Embryonic facial prominence (tissue), 1 donor: ENCODE measurements around the gene NTN1.

Source experiments
- DNase-seq: peaks from one replicate; pipeline ENCODE4 v3.0.0-alpha.2; 2016; ENCODE audit errors: extremely low spot score

NTN1 gene

DNA sequence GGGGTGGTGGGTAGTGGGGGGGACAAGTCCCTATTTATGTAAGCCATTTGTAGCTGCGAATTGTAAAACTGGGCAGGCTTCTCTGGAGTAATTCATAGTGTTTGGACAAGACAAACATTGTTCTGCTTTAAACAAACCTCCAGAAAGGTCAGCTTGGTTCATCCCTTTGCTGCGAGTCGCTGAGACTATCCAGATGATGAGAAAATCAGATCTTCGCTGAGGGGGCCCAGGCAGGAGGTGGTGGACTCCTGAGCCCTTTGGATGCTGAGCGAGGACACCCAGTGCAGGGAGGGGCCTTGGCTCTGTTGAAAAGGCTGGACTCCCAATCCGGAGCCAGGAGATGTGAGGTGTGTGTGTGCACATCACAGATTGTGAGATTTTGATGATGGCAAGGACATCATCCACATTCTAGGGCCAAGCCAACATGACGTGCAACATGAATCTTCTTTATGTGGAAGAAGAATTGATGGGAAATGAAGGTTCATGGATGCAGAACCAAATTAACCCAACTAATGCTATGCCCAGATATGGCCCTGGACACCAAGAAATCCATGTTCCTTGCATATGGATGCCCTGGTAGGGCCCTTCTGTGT lies 15.0 kb upstream of the NTN1 start:
- no peak for DNase-seq

DNA sequence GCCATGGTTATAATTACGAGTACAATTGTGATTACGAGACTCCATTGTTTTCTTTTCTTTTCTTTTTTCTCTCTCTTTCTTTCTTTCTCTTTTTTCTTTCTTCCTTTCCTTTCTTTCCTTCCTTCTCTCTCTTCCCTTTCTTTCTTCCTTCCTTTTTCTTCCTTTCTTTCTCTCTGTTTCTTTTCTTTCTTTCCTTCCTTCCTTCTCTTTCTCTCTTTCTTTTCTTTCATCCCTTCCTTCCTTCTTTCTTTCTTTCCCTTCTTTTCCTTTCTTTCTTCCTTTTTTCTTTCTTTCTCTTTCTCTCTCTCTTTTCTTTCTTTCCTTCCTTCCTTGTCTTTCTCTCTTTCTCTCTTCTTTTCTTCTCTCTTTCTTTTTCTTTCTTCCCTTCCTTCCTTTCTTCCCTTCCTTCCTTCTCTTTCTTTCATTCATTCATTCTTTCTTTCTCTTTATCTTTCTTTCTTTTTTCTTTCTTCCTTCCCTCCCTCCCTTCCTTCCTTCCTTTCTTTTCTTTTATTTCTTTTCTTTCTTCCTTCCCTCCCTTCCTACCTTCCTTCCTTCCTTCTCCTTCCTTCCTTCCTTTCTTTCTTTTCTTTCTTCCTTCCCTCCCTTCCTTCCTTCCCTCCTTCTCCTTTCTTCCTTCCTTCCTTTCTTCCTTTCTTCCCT lies 14.1 kb upstream of the NTN1 start:
- no peak for DNase-seq

DNA sequence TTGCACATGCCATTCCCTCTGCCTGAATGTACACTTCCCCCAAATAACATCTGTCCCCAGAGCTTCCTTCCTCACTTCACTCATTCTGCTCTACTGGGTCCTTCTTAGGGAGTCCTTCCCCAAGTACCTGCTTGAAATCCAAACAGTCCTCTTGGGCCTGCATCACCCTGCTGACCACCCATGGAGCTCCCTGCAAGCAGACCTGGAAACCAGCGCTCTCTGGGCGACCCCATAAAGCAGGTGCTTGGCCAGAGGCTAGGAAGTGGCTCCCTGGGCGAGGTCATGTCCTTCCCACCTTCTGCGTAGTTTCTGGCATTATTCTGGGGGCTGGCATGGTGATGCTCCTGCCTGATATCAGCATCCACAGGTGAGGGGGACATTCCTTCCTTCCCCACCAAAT lies 12.2 kb upstream of the NTN1 start:
- no peak for DNase-seq

DNA sequence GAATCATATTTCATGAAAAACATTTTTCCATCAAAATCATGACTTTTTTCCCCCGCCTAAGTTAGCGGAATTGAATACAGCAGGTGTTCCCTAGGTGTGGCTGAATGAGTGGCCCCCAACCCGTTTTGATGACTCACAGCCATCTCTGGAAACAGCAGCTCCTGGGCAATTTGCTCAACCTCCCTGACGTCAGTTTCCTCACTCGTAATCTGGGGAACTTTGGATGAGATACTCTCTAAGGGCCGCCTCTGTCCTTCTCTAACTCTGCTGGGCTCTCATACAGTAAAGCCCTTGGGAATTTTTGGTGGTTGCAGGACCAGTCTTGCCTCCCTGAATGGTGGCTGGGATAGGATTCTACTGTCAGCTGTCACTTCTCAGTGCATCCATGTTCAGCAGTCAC lies 11.6 kb upstream of the NTN1 start:
- DNase-seq, result no peak

DNA sequence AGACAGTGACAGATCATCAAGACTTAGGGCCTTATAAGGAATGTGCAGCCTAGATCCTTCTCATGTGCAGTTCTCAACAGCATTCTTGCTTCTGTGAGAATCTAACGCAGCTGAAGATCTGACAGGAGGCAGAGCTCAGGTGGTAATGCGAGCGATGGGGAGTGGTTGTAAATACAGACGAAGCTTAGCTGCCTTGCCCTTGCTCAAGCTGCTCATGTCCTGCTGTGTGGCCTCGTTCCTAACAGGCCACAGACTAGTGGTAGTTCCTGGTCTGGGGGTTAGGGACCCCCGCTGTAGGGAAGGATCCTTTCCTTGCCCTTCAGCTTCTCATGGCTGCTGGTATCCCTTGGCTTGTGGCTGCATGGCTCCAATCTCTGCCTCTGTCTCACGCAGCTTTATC lies 10.3 kb upstream of the NTN1 start:
- DNase-seq, result no peak

DNA sequence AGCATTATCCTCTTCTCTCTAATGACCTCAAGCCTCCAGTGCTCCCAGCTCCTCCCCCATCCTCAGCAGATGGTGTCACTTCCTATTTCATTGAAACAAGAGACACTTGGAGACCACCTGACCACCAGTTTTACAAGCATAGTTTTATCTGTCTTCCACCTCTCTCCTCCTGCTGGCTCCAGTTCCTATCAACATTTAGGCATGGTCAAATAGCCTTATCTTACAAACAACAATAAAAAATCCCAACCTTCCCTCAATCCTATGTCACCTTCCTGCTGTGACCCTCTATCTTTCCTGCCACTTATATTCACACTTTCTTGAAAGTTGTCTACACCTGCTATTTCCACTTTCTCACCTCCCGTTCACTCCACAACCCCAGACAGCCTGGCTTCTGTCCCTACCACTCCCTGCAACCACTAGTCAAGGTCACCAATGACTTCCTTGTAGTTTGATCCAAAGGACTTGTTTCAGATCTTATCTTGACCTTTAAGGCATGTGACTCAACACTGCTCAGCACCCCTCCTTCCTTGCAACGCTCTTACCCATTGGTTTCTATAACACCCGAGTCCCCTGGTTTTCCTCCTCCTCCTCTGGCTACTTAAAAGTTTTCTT lies 4.3 kb upstream of the NTN1 start:
- no peak for DNase-seq

DNA sequence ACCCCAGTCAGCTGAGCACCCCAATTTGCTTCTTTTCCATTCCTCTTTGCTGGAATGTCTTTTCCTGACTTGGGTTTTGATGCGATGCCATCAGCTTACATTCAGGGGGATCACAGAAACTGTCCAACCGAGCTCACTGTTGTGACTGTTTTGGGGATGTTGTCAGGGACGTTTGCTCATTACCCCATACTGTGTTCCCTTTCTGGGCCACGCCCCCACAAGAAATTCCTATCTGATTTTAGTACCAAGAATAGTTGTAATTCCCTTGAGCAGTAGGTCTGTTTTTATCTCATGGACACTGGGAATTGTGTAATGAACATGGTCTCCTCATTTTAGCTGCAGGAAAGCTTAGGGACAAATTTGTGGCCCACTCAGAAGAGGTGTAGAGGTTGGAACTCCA lies 2.6 kb upstream of the NTN1 start:
- no peak for DNase-seq

DNA sequence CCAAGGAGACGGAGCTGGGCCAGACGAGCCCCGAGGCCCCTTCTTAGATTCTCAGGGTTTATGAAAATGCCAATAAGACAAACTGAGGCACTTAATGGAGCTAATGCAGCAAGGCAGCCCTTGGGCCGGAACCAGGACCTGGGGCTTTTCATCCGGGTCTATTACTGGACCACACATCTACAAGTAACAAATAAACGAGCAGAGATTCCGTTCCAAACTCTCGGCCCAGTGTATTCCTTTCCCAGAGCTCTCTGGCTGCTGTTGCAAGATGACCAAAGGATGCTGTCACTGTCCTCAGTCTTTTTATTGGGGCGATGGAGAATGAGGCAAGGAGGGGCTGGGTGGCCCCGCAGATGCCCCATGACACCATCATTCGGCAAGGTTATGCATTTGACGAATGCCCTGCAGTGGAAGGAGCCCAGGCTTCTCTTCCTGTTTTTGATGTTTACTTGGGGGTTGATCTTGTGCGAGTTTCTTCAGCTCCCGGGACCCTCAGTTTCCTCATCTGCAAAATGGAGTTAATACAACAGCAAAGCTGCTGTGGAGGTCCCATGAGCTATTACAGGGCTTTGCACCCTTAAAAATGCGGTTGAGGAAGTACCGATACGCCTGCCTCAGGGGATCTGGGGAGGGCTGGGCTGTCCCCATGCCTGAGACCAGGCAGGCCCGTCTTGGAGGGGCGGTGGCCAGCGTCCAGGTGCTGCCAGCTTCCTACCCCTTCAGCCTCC lies 1.1 kb upstream of the NTN1 start:
- no peak for DNase-seq

DNA sequence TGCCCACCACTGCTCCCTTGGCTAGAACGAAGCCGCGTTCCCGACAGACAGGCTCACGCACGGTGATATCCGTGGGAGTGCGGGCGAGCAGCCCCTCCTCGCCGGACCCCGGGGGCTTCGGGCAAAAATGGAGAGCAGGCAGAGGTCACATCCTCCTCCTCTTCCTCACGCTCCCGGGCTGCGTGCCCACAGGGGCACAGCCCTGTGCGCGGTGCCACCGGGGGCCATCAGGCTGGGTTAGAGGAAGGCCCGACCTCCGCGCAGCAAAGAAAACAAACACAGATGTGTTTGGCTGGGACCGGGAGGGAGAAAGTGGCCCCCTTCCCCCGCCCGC lies 519 bp upstream of the NTN1 start:
- DNase-seq, result no peak

DNA sequence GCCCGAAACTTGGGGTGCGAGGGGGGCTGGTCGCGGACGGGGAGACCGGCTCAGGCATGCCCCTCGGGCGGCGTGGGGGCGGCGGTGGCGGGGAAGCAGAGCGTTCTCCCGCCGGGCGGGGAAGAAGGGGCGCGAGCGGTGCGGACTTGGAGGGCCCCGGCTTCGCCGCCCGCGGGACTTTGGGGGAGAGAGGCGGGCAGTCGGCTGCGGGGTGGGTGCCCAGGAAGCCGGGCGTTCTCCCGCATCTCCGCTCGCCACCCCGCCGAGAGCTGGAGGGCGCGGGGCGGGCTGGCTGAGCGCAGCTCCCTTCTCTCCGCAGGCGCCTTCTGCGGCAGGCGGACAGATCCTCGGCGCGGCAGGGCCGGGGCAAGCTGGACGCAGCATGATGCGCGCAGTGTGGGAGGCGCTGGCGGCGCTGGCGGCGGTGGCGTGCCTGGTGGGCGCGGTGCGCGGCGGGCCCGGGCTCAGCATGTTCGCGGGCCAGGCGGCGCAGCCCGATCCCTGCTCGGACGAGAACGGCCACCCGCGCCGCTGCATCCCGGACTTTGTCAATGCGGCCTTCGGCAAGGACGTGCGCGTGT lies 772 bp downstream of the NTN1 start:
- no peak for DNase-seq

DNA sequence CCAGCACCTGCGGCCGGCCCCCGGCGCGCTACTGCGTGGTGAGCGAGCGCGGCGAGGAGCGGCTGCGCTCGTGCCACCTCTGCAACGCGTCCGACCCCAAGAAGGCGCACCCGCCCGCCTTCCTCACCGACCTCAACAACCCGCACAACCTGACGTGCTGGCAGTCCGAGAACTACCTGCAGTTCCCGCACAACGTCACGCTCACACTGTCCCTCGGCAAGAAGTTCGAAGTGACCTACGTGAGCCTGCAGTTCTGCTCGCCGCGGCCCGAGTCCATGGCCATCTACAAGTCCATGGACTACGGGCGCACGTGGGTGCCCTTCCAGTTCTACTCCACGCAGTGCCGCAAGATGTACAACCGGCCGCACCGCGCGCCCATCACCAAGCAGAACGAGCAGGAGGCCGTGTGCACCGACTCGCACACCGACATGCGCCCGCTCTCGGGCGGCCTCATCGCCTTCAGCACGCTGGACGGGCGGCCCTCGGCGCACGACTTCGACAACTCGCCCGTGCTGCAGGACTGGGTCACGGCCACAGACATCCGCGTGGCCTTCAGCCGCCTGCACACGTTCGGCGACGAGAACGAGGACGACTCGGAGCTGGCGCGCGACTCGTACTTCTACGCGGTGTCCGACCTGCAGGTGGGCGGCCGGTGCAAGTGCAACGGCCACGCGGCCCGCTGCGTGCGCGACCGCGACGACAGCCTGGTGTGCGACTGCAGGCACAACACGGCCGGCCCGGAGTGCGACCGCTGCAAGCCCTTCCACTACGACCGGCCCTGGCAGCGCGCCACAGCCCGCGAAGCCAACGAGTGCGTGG lies 1.5 kb downstream of the NTN1 start:
- no peak for DNase-seq

DNA sequence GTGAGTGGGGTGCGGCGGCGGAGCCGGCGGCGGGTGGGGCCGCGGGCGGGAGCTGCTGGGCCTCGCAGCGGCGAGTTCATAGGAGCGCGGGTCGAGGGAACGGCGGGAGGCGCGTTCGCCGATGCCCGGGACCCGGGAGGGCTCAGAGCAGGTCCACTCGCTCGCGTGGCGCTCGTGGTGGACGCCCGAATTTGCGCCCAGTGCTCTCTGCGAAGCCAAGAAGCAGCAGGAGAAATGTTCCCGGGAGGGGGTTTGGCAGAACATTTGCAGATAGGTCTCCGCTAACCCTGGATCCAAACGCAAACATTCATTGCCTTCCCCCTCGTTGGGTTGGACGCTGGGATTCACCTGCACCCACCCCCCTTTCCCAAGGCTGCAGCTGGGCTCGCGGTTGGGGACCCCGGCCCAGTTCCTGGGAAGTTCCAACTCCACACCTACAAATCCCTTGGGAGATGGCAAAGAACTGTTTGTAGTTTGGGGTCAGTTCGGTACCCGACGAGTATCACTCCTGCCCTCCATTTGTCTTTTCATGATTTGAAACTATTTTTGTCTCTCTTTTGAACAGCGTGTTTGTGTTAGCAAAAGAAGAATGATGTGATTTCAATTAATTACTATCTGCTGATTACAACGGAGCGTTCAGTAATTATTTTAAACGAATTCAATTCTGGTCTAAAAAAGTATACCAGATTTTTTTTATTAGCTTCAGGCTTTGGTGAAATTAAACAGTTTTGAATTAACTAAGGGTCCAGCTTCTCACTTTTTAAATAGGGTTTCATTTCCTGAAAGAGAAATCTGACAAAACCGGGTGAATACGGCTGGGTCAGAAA lies 2.3 kb downstream of the NTN1 start:
- DNase-seq, result no peak

DNA sequence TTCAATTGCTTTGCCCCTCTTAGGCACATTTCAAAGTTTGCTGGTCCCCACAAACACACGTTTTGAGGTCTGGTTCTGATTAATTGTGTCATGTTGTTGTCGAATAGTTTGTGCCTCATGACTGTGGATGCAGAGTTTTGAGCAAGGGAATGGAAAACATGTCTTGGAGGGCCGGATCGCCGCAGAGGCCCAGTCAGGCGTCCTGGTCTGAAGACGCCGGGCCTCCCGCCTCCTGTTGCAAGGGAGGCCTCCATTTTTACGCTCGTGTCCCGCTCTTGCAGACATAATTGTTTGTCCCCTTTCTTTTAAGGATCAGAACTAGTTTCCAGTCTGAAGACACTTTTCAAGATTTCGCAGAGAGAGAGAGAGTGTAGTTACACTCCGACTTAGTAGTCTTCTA lies 3.2 kb downstream of the NTN1 start:
- DNase-seq, result no peak

DNA sequence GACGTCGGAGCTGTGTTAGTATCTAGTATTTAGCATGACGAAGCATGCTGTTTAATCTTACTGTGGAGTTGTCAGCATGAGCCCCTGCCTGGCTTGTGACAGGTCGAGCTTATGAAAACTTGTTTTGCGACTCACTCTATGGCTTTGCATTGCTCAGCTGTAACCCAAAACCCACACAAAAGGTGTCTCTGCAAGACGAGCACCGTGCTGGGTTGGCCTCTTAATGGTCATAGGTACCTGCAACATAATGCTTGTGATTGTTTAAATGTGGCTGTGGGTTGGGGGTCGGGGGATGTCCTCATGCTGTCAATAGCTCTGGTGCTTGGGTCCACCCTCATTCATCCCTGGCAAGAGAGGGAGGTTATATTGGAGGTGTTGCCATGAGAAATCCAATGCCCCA lies 5.4 kb downstream of the NTN1 start:
- DNase-seq, result no peak

DNA sequence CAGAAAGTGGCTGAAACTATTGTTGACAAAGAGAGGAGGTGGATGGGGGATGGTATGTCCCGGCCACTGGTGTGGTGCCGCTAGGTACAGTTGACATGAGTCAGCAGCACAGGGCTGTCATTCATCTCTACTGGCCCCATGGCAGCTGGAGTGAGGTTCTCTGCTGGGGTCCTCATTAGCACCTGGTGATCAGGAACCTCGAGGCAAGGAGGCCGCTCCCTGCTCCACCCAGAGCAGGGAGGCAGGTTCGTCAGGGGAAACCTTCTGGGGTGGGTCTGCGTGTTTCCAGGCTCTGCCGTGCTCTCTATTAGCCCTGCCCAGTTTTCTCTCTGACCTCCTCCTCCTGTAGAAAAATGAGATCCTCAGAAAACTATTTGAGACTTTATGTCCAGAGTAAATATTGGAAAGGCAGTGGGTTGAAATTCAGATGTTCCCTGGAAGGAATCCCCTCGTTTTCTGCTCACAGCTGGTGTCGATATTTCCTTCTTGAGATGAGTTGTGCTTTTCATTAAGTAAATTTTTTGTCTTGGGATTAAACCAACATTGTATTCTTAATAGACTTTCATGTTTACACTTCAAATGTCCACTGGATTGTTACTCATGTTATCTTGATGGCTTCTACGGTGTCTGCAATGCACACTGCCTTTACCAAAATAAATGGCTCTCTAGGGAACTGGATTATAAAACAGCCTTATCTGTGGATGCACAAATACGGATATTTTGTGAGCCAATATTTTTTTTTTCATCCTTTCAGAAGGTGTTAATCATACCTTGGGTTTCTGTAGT lies 7.1 kb downstream of the NTN1 start:
- DNase-seq, result no peak

DNA sequence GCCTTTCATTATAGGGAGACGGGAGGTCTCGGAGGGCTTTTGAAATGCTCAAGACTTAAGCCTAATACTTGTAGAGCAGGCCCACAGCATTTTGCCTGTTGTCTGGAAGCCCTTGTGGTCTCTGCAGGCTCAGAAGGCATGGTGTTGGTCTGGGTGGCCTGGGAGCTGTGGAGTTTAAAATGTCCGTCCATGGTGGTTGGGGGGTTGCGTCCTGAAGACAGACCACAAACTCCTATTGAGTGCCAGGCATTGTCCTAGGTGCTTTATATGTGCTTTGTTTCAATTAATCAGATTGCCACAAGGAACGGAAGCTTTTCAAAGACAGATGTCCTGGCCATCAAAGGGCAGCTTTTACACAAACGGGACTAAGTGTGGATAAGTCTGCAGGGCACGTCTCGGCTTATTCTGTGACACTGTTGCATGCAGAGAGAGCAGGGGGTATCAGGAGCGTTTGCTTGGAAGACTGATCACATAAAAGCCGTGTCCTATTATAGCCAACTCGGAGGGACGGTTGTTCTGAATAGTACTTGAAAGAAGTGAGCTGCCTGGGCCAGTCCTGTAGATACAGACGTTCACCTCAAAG lies 7.8 kb downstream of the NTN1 start:
- no peak for DNase-seq

DNA sequence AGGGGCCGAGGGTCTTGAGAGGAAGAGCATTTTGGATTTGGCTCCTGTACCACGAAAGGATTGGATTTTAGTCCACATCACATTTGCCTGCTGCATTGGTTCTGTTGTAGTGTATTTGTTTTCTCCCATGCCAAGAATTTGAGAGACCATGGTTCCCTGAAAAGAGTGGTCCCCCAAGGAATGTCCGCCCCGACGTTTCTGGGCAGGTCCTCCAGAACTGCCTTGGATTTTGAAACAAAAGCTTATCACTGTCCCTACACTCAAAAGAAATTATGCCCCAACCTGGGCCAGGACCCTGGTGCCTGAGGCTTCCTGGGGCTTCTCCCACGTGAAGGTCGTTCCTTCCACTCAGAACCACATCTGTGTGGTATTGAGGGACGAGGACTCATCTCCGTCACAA lies 10.8 kb downstream of the NTN1 start:
- DNase-seq, result no peak

DNA sequence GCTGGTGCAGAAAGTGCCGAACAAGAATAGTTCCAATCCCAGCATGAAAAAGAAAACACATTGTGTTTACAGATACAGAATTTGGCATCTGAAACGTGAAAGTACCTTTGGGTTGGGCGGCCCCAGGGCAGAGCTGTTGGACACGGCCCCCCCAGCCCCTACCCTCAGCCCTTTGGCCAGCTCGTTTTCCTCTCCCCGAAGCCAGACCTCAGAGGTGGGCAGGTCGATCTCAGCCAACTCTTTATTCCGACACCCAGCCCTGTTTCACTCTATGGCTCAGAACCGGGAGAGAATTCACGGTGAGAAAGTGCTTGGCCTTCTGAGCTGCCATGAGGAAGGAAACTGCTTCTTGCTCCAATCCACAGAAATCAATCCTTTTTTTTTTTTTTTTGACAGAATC lies 11.3 kb downstream of the NTN1 start:
- DNase-seq, result no peak

DNA sequence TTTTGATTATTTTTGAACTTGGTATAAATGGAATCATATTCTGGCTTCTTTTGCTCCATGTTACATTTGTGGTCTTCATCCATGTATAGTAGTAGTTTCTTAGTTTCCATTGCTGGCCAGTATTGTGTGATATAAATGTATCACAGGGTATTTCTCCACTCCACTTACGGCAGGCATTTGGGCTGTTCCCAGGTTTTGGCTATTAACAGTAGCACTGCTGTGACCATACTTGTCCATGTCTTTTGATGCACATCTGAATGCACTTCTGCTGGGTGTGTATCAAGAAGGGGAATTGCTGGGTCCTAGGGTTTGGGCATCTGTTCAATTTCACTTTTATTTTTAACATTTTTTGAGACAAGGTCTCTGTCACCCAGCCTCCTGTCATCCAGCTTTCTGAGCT lies 13.9 kb downstream of the NTN1 start:
- DNase-seq, result no peak

DNA sequence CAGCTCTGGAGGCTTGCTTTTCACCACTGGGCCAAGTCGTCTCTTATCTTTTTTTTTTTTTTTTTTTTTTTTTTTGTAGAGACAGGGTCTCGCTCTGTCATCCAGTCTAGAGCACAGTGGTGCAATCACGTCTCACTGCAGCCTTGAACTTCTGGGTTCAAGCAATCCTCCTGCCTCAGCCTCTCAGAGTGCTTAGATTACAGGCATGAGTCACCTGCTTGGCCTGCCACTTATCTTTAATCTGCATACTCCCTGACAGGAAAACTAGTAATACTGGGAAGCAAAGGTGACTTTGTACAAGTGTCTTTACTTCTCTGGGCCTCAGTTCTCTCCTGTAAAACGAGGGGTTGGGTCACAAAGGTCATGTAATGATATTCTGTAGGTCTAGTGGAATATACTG lies 15.0 kb downstream of the NTN1 start:
- DNase-seq, result no peak
